ENCODE results near the gene SOX13. TPM values are rescaled to one million over a fixed set of nuclear protein-coding genes. Genes with fewer than 3 reads are reported as not detected.

Gene SOX13
- total RNA-seq, 1 experiment from 2014 or later: not detected

DNA sequence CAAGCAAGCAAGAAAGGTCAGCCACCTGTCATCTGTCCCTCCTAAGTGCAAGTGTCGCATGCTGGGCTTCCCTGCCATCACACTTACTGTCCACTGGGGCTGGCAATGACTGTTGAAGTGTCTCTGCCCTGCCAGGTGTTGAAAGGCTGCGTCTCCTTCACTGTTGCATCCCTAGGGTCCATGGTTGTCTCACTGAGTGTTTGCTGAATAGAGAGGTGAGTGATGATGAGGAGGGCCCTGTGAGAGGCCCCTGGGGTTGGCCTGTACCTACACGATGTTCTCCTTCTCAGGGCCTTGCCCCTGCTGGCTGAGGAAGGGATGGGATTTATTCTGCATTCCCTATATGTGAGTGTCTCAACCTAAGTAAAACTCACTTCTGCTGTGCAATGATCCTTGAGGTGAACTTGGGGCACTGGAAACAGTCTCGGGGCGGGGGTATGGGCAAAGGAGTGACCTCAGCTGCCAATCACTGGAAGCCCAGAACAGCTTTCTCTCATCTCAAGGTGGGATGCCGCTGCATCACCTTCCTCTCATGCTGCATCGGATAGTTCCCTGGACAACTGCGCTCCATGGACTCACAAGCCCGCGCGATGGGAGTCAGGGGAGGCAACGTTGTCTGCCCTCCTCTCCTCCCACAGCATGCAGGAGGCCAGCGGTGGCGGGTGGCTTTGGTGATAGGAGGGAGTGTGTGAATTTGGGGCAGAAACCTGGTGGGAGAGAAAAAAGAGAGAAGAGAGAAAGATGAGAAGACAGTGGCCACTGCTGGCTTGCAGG lies 35.8 kb upstream of the SOX13 start:
- Histone ChIP-seq H3K4me3 (ENCODE audit: low read length) (no peak overlapping the region), H3K9me2 (replicated peaks; ENCODE audit: insufficient read depth, low read length) (no peaks in the 10 kb centered on the region), H3K4me1 (ENCODE audit: low read length) (no peaks in the 10 kb centered on the region), H4K20me1 (ENCODE audit: insufficient read depth, low read depth, low read length) (no peaks in the 10 kb centered on the region), H2AFZ (ENCODE audit: low read length) (no peak overlapping the region), H3K4me2 (ENCODE audit: low read depth, low read length, poor library complexity, severe bottlenecking) (no peak overlapping the region), H3K27ac (ENCODE audit: low read length) (no peak overlapping the region), H3K9me3 (ENCODE audit: low read length) (no peaks in the 10 kb centered on the region), H3K79me2 (ENCODE audit: low read length) (no peaks in the 10 kb centered on the region), H3K27me3 (ENCODE audit: low read length) (no peaks in the 10 kb centered on the region), H3K9ac (ENCODE audit: low read length) (no peak overlapping the region), H3K36me3 (ENCODE audit: insufficient read depth, low read length) (no peaks in the 10 kb centered on the region)
- DNase-seq: no peak

DNA sequence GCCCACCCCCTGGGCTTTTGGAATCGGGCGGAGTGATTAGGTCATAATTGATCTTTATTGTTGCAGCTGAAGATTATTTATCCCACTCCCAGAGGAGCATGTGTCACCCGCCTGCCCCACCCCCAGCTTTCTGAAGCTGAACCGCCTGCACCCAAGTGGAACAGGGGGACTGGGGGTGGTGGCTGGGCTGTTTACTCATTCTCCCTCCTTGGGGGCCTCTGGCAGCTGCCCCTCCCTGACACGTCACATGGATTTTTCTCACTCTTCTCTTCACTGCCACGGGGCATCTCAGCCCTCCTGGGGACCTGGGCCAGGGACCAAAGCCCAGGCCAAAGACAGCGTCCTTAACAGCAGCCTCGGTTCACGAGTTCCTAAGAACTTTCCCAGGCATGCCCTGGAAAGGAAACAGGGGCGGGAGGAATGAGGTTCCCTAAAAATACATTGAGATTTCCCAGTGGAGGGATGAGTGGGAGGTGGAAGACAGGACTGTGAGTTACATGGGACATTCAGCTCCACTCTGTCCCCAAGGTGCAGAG lies 31.6 kb upstream of the SOX13 start:
- Histone ChIP-seq H3K9me3 (ENCODE audit: low read length) (no peaks in the 10 kb centered on the region), H3K36me3 (ENCODE audit: insufficient read depth, low read length) (no peaks in the 10 kb centered on the region), H3K9ac (ENCODE audit: low read length) (no peak overlapping the region), H3K27me3 (ENCODE audit: low read length) (no peaks in the 10 kb centered on the region), H4K20me1 (ENCODE audit: insufficient read depth, low read depth, low read length) (no peaks in the 10 kb centered on the region), H3K27ac (ENCODE audit: low read length) (no peak overlapping the region), H2AFZ (ENCODE audit: low read length) (no peak overlapping the region), H3K79me2 (ENCODE audit: low read length) (no peaks in the 10 kb centered on the region), H3K4me2 (ENCODE audit: low read depth, low read length, poor library complexity, severe bottlenecking) (no peak overlapping the region), H3K4me1 (ENCODE audit: low read length) (no peaks in the 10 kb centered on the region), H3K4me3 (ENCODE audit: low read length) (no peak overlapping the region), H3K9me2 (replicated peaks; ENCODE audit: insufficient read depth, low read length) (no peaks in the 10 kb centered on the region)
- DNase-seq: no peak

DNA sequence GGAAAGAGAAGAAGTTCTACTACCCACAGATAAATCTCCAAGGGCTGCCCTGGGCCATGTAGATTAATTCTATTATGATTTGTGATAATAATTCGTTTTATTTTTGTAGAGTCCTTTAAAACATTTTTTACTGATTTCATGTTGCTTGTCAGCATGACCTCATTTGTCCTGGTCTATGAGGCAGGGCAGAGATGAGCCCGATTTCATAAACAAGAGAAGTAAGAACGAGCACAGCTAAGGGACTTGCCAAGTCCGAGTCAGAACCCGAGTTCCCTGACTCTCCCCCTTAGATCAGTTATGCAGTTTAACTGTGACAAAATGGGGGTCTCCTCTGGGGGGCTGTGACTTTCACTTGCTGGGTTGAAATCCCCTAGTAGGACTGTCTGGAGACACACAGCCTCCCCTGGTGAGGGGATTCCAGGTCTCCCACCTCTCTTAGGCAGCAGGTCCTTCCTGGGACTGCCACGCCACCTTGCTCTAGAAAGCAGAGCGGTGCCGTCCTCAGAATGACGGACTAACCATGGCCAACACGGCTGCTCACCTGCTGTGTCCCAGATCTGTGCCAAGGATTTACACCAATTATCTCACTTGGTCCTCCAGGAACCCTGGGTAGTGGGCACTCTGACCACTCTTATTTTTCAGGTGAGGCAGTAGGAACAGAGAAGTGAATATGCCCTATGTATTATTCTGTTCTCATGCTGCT lies 31.0 kb upstream of the SOX13 start:
- Histone ChIP-seq H3K9ac (ENCODE audit: low read length) (no peak overlapping the region), H3K4me2 (ENCODE audit: low read depth, low read length, poor library complexity, severe bottlenecking) (no peak overlapping the region), H2AFZ (ENCODE audit: low read length) (no peak overlapping the region), H3K79me2 (ENCODE audit: low read length) (no peaks in the 10 kb centered on the region), H3K9me3 (ENCODE audit: low read length) (no peaks in the 10 kb centered on the region), H3K36me3 (ENCODE audit: insufficient read depth, low read length) (no peaks in the 10 kb centered on the region), H3K9me2 (replicated peaks; ENCODE audit: insufficient read depth, low read length) (no peaks in the 10 kb centered on the region), H3K4me1 (ENCODE audit: low read length) (no peaks in the 10 kb centered on the region), H3K27ac (ENCODE audit: low read length) (no peak overlapping the region), H4K20me1 (ENCODE audit: insufficient read depth, low read depth, low read length) (no peaks in the 10 kb centered on the region), H3K4me3 (ENCODE audit: low read length) (no peak overlapping the region), H3K27me3 (ENCODE audit: low read length) (no peaks in the 10 kb centered on the region)
- DNase-seq: no peak

DNA sequence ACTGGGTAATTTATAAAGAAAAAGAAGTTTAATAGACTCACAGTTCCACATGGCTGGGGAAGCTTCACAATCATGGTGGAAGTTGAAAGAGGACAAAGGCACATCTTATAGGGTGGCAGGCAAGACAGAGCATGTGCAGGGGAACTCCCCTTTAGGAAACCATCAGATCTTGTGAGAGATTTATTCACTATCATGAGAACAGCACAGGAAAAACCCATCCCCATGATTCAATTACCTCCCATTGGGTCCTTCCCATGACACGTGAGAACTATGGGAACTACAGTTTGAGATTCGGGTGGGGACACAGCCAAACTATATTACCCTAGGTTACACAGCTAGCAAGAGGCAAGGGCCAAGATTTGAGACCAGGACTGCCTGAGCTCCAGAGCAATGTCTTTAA lies 30.4 kb upstream of the SOX13 start:
- Histone ChIP-seq H3K4me1 (ENCODE audit: low read length) (no peaks in the 10 kb centered on the region), H3K36me3 (ENCODE audit: insufficient read depth, low read length) (no peaks in the 10 kb centered on the region), H3K9ac (ENCODE audit: low read length) (no peak overlapping the region), H3K9me3 (ENCODE audit: low read length) (no peaks in the 10 kb centered on the region), H3K9me2 (replicated peaks; ENCODE audit: insufficient read depth, low read length) (no peaks in the 10 kb centered on the region), H2AFZ (ENCODE audit: low read length) (no peak overlapping the region), H3K27ac (ENCODE audit: low read length) (no peak overlapping the region), H3K4me2 (ENCODE audit: low read depth, low read length, poor library complexity, severe bottlenecking) (no peak overlapping the region), H3K4me3 (ENCODE audit: low read length) (no peak overlapping the region), H4K20me1 (ENCODE audit: insufficient read depth, low read depth, low read length) (no peaks in the 10 kb centered on the region), H3K79me2 (ENCODE audit: low read length) (no peaks in the 10 kb centered on the region), H3K27me3 (ENCODE audit: low read length) (no peaks in the 10 kb centered on the region)
- no peak for DNase-seq

DNA sequence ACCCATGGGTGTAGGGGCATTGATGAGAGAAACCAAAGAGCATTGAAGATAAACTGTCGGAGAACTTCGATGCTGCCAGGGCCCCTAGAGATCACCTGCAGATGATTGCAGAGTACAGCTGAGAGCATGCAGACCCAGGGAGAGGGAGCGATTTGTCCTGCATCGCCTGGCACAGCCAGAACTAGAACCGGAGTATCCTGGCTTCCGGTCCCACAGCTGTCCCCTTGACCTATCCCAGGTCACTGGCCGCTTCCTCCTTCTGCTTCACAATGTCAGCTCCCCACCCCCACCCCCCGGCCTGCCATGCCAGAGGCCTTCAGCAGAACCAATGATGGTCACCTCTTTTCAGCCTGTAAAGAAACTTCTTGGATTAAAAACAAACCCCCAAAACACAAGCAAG lies 29.2 kb upstream of the SOX13 start:
- H3K9ac ChIP-seq (ENCODE audit: low read length): no peak overlapping the region
- no peaks in the 10 kb centered on the region for H3K36me3 ChIP-seq (ENCODE audit: insufficient read depth, low read length)
- no peaks in the 10 kb centered on the region for H3K27me3 ChIP-seq (ENCODE audit: low read length)
- H3K9me3 ChIP-seq (ENCODE audit: low read length): no peaks in the 10 kb centered on the region
- no peaks in the 10 kb centered on the region for H3K79me2 ChIP-seq (ENCODE audit: low read length)
- H3K4me2 ChIP-seq (ENCODE audit: low read depth, low read length, poor library complexity, severe bottlenecking): no peak overlapping the region
- no peaks in the 10 kb centered on the region for H3K9me2 ChIP-seq (replicated peaks; ENCODE audit: insufficient read depth, low read length)
- no peak for DNase-seq
- no peak overlapping the region for H3K27ac ChIP-seq (ENCODE audit: low read length)
- H3K4me3 ChIP-seq (ENCODE audit: low read length): no peak overlapping the region
- no peak overlapping the region for H2AFZ ChIP-seq (ENCODE audit: low read length)
- no peaks in the 10 kb centered on the region for H4K20me1 ChIP-seq (ENCODE audit: insufficient read depth, low read depth, low read length)
- no peaks in the 10 kb centered on the region for H3K4me1 ChIP-seq (ENCODE audit: low read length)

DNA sequence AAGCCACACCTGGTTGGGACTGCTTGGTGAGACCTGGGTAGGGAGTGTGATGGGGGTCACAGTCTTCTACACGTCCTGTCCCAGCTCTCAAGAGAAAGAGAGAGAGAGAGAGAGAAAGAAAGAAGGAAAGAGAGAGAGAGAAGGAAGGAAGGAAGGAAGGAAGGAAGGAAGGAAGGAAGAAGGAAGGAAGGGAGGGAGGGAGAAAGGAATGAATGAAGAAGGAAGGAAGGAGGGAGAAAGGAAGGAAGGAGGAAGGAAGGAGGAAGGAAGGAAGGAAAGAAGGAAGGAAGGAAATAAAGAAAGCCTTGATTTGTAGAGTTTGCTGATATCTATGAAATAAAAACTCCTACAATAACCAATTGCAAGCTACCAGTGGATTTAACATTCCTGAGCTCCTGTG lies 28.5 kb upstream of the SOX13 start:
- H3K9me2 ChIP-seq (replicated peaks; ENCODE audit: insufficient read depth, low read length): no peaks in the 10 kb centered on the region
- H3K9ac ChIP-seq (ENCODE audit: low read length): no peak overlapping the region
- H3K36me3 ChIP-seq (ENCODE audit: insufficient read depth, low read length): no peaks in the 10 kb centered on the region
- H2AFZ ChIP-seq (ENCODE audit: low read length): no peak overlapping the region
- H3K4me2 ChIP-seq (ENCODE audit: low read depth, low read length, poor library complexity, severe bottlenecking): no peak overlapping the region
- H3K4me1 ChIP-seq (ENCODE audit: low read length): no peaks in the 10 kb centered on the region
- no peaks in the 10 kb centered on the region for H3K79me2 ChIP-seq (ENCODE audit: low read length)
- H3K27ac ChIP-seq (ENCODE audit: low read length): no peak overlapping the region
- H4K20me1 ChIP-seq (ENCODE audit: insufficient read depth, low read depth, low read length): no peaks in the 10 kb centered on the region
- no peak for DNase-seq
- H3K9me3 ChIP-seq (ENCODE audit: low read length): no peaks in the 10 kb centered on the region
- no peak overlapping the region for H3K4me3 ChIP-seq (ENCODE audit: low read length)
- H3K27me3 ChIP-seq (ENCODE audit: low read length): no peaks in the 10 kb centered on the region

DNA sequence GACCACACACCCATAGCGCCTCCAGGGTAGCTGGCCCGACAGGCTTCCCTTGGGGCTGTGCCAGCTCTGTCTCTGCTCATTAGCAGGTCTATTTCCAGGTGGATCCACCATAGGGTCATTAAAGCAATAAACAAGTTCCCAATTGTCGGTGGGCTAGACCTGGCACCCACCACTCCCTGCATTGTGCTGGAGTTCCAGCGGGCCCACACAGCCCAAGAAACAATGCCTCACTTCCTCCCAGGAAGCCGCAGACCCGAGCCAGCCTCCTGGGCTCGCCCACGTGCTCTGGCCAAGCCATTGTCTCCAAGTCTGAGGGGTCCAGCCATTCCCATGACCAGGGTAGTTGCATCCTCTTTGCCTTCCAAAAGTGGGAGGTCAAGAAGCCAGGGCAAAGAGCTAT lies 27.5 kb upstream of the SOX13 start:
- H3K9me2 ChIP-seq (replicated peaks; ENCODE audit: insufficient read depth, low read length): no peaks in the 10 kb centered on the region
- no peaks in the 10 kb centered on the region for H3K79me2 ChIP-seq (ENCODE audit: low read length)
- no peak for DNase-seq
- H3K36me3 ChIP-seq (ENCODE audit: insufficient read depth, low read length): no peaks in the 10 kb centered on the region
- H3K9ac ChIP-seq (ENCODE audit: low read length): no peak overlapping the region
- no peak overlapping the region for H2AFZ ChIP-seq (ENCODE audit: low read length)
- H3K27me3 ChIP-seq (ENCODE audit: low read length): no peaks in the 10 kb centered on the region
- H4K20me1 ChIP-seq (ENCODE audit: insufficient read depth, low read depth, low read length): no peaks in the 10 kb centered on the region
- no peak overlapping the region for H3K27ac ChIP-seq (ENCODE audit: low read length)
- H3K4me1 ChIP-seq (ENCODE audit: low read length): no peaks in the 10 kb centered on the region
- no peak overlapping the region for H3K4me2 ChIP-seq (ENCODE audit: low read depth, low read length, poor library complexity, severe bottlenecking)
- no peaks in the 10 kb centered on the region for H3K9me3 ChIP-seq (ENCODE audit: low read length)
- H3K4me3 ChIP-seq (ENCODE audit: low read length): no peak overlapping the region

DNA sequence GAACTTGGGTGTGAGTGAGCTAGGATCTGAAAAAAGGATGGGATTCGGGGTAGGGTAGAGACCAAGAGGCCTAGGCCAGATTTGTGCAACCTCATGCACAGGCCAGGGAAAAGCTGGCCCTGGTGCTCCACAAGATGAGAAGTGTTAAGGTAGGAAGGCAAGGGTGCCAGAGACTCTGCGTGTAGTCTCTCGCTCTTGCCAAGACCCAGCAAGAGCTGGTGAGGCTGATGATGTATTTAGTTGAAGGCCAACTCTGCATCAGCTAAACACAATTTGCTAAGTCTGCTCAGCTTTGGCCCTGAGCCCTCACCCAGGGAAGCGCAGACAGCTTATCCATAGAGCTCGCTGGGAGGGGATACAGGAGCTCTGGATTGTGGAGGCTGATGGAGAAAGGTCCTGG lies 26.6 kb upstream of the SOX13 start:
- Histone ChIP-seq H3K4me2 (ENCODE audit: low read depth, low read length, poor library complexity, severe bottlenecking) (no peak overlapping the region), H2AFZ (ENCODE audit: low read length) (no peak overlapping the region), H3K9me2 (replicated peaks; ENCODE audit: insufficient read depth, low read length) (no peaks in the 10 kb centered on the region), H3K36me3 (ENCODE audit: insufficient read depth, low read length) (no peaks in the 10 kb centered on the region), H3K9me3 (ENCODE audit: low read length) (no peaks in the 10 kb centered on the region), H3K27me3 (ENCODE audit: low read length) (no peaks in the 10 kb centered on the region), H3K79me2 (ENCODE audit: low read length) (no peaks in the 10 kb centered on the region), H3K27ac (ENCODE audit: low read length) (no peak overlapping the region), H3K9ac (ENCODE audit: low read length) (no peak overlapping the region), H3K4me1 (ENCODE audit: low read length) (no peaks in the 10 kb centered on the region), H4K20me1 (ENCODE audit: insufficient read depth, low read depth, low read length) (no peaks in the 10 kb centered on the region), H3K4me3 (ENCODE audit: low read length) (no peak overlapping the region)
- DNase-seq: no peak

All from Karpas-422 (cell line).